RWPE2 (cell line): ENCODE data around the gene IFT27.
"Not testable (repeated sequence)": the region's sequence is repeated elsewhere in the genome, so short reads cannot be mapped to it uniquely, and the experiment has no call there.

ENCODE experiments used
- ATAC-seq: fragments of 200-7000 bp; cut with Tn5 transposase; 3 replicates; pipeline ENCODE4 v1.9.1; 2021; ENCODE audit warnings: low read depth
- DNase-seq: peaks from one replicate; pipeline ENCODE4 v3.0.0-alpha.2; 2020; ENCODE audit warnings: low spot score
- H3K27ac ChIP-seq: fragments of 450-650 bp; 2 replicates; pipeline ENCODE4 v1.5.1; 2017; ENCODE audit warnings: mild to moderate bottlenecking; ENCODE audit not compliant: poor library complexity, severe bottlenecking
- H3K27me3 ChIP-seq: fragments of 250-450 bp; sonication (Bioruptor Pico); 2 replicates; pipeline ENCODE4 v1.5.1; 2021; ENCODE audit warnings: mild to moderate bottlenecking, moderate library complexity; ENCODE audit not compliant: insufficient read depth, poor library complexity, severe bottlenecking
- H3K36me3 ChIP-seq: fragments of 250-450 bp; sonication (Bioruptor Pico); 2 replicates; pipeline ENCODE4 v1.5.1; 2020; ENCODE audit warnings: low read depth, mild to moderate bottlenecking, moderate library complexity
- H3K4me1 ChIP-seq: fragments of 250-450 bp; sonication (Bioruptor Pico); 2 replicates; pipeline ENCODE4 v1.5.1; 2021; ENCODE audit warnings: mild to moderate bottlenecking, moderate library complexity; ENCODE audit not compliant: insufficient read depth, poor library complexity, severe bottlenecking
- H3K4me3 ChIP-seq: fragments of 250-450 bp; sonication (Bioruptor Pico); 2 replicates; pipeline ENCODE4 v1.5.1; 2021; ENCODE audit warnings: mild to moderate bottlenecking, moderate library complexity; ENCODE audit not compliant: severe bottlenecking
- H3K9me3 ChIP-seq: fragments of 250-450 bp; sonication (Bioruptor Pico); 2 replicates; pipeline ENCODE4 v1.5.1; 2021; ENCODE audit warnings: mild to moderate bottlenecking, moderate library complexity; ENCODE audit not compliant: severe bottlenecking
- CTCF ChIP-seq: fragments of 450-650 bp; IDR thresholded peaks from one replicate; pipeline ENCODE4 v1.5.1; 2017; ENCODE audit warnings: mild to moderate bottlenecking, moderate library complexity; ENCODE audit not compliant: poor library complexity, severe bottlenecking

IFT27 gene

GRCh38 chr22:36756031-36756430, 19.9 kb downstream of the IFT27 start:
- Histone ChIP-seq H3K9me3 (no peaks in the 10 kb centered on the region), H3K4me3 (no peak overlapping the region), H3K27me3 (no peaks in the 10 kb centered on the region), H3K27ac (no peak overlapping the region), H3K4me1 (no peaks in the 10 kb centered on the region), H3K36me3 (no peaks in the 10 kb centered on the region)
- DNase-seq, result peak; percentile 32
- ATAC-seq, result no peak
- no peak for TF ChIP-seq CTCF

GRCh38 chr22:36755316-36755715, 20.6 kb downstream of the IFT27 start:
- Histone ChIP-seq H3K27me3 (no peaks in the 10 kb centered on the region), H3K36me3 (no peaks in the 10 kb centered on the region), H3K9me3 (no peaks in the 10 kb centered on the region), H3K4me1 (no peaks in the 10 kb centered on the region), H3K27ac (no peak overlapping the region), H3K4me3 (no peak overlapping the region)
- no peak for ATAC-seq
- no peak for DNase-seq
- no peak for TF ChIP-seq CTCF

- H3K9me3 ChIP-seq, H3K36me3 ChIP-seq, H3K4me1 ChIP-seq, H3K4me3 ChIP-seq, H3K27me3 ChIP-seq, H3K27ac ChIP-seq, ATAC-seq: not testable (repeated sequence)
- peak; percentile 19 for DNase-seq
Measured at GRCh38 chr22:36754881-36755280, 21.0 kb downstream of the IFT27 start.

GRCh38 chr22:36753916-36754315, 22.0 kb downstream of the IFT27 start:
- Histone ChIP-seq H3K27ac (no peak overlapping the region), H3K36me3 (no peaks in the 10 kb centered on the region), H3K4me1 (no peaks in the 10 kb centered on the region), H3K4me3 (no peak overlapping the region), H3K27me3 (no peaks in the 10 kb centered on the region), H3K9me3 (no peaks in the 10 kb centered on the region)
- DNase-seq (peak; percentile 44), ATAC-seq (no peak)
- no peak for TF ChIP-seq CTCF

GRCh38 chr22:36753120-36753802, 22.7 kb downstream of the IFT27 start:
- Histone ChIP-seq H3K27me3 (no peaks in the 10 kb centered on the region), H3K9me3 (no peaks in the 10 kb centered on the region), H3K4me3 (no peak overlapping the region), H3K27ac (no peak overlapping the region), H3K36me3 (no peaks in the 10 kb centered on the region), H3K4me1 (no peaks in the 10 kb centered on the region)
- no peak for TF ChIP-seq CTCF
- DNase-seq (peak; percentile 40), ATAC-seq (peak; percentile 76)
